ENCODE measurements around the gene MAIP1. TPM values are rescaled to one million over a fixed set of nuclear protein-coding genes. Genes with fewer than 3 reads are reported as not detected.
A peak's percentile ranks its signal among the peaks of the same experiment; 100 is the strongest.

MAIP1 gene
- total RNA-seq, 4 donors from 2014 or later, result 8.3 to 28.1 (median 14.7) TPM

- intact Hi-C loops (cut with DNase I), result no loop called here
- no peak overlapping the region for H3K27ac ChIP-seq (replicated peaks in 1 of 4)
- H3K27me3 ChIP-seq, result no peaks in the 10 kb centered on the region
- peak; percentile 37 for DNase-seq (ENCODE audit: extremely low spot score)
- no peak overlapping the region for H3K4me3 ChIP-seq
- H3K9me3 ChIP-seq, result no peaks in the 10 kb centered on the region
- H3K36me3 ChIP-seq, result no peaks in the 10 kb centered on the region
- peaks cover 0 to 10% (median 8%) of the 10 kb centered on the region in 4 donors for H3K4me1 ChIP-seq
- 98% methylated on average over 3 of the region's 3 CpGs for WGBS
- TF ChIP-seq POLR2AphosphoS5 (IDR thresholded peaks at IDR 0.05) (no peak), EP300 (IDR thresholded peaks at IDR 0.05) (no peak)
Observed at GRCh38 chr2:199992296-199992695, 36.9 kb downstream of the MAIP1 start.

GRCh38 chr2:199994371-199994770 lies 39.0 kb downstream of the MAIP1 start:
- no peaks in the 10 kb centered on the region for H3K9me3 ChIP-seq
- H3K27ac ChIP-seq (replicated peaks in 1 of 4), result no peak overlapping the region
- peak; percentile 79 for DNase-seq (ENCODE audit: extremely low spot score)
- intact Hi-C loops (cut with DNase I), result no loop called here
- H3K4me3 ChIP-seq, result no peak overlapping the region
- peaks cover 0 to 4% (median 0%) of the 10 kb centered on the region in 4 donors for H3K4me1 ChIP-seq
- H3K27me3 ChIP-seq, result no peaks in the 10 kb centered on the region
- no peak for TF ChIP-seq CTCF (IDR thresholded peaks at IDR 0.05)
- TF ChIP-seq POLR2A (IDR thresholded peaks at IDR 0.05; ENCODE audit: low read depth), result no peak
- TF ChIP-seq EP300 (IDR thresholded peaks at IDR 0.05), result no peak
- no peak for TF ChIP-seq POLR2AphosphoS5 (IDR thresholded peaks at IDR 0.05)
- H3K36me3 ChIP-seq, result no peaks in the 10 kb centered on the region
- WGBS, result 92% methylated on average over 3 of the region's 3 CpGs

- intact Hi-C loops (cut with DNase I), result no loop called here
- no peaks in the 10 kb centered on the region for H3K27me3 ChIP-seq
- H3K36me3 ChIP-seq, result no peaks in the 10 kb centered on the region
- H3K4me1 ChIP-seq, result peaks cover 0 to 4% (median 0%) of the 10 kb centered on the region in 4 donors
- TF ChIP-seq EP300 (IDR thresholded peaks at IDR 0.05), result no peak
- no peak for TF ChIP-seq CTCF (IDR thresholded peaks at IDR 0.05)
- TF ChIP-seq POLR2A (IDR thresholded peaks at IDR 0.05; ENCODE audit: low read depth), result no peak
- no peak for TF ChIP-seq POLR2AphosphoS5 (IDR thresholded peaks at IDR 0.05)
- H3K27ac ChIP-seq (replicated peaks in 1 of 4), result no peak overlapping the region
- 81% methylated on average over 2 of the region's 2 CpGs for WGBS
- H3K9me3 ChIP-seq, result no peaks in the 10 kb centered on the region
- H3K4me3 ChIP-seq, result no peak overlapping the region
- DNase-seq (ENCODE audit: extremely low spot score), result no peak
Observed at GRCh38 chr2:199994896-199995295, 39.5 kb downstream of the MAIP1 start.

GRCh38 chr2:199997296-199997695 lies 41.9 kb downstream of the MAIP1 start:
- TF ChIP-seq CTCF (IDR thresholded peaks at IDR 0.05) (no peak), POLR2AphosphoS5 (IDR thresholded peaks at IDR 0.05) (no peak), EP300 (IDR thresholded peaks at IDR 0.05) (no peak), POLR2A (IDR thresholded peaks at IDR 0.05; ENCODE audit: low read depth) (no peak)
- DNase-seq (ENCODE audit: extremely low spot score), result peak; percentile 74
- Histone ChIP-seq H3K27ac (replicated peaks in 1 of 4) (no peak overlapping the region), H3K36me3 (no peaks in the 10 kb centered on the region), H3K27me3 (no peaks in the 10 kb centered on the region), H3K9me3 (no peaks in the 10 kb centered on the region), H3K4me3 (no peak overlapping the region), H3K4me1 (peaks cover 0 to 4% (median 0%) of the 10 kb centered on the region in 4 donors)
- intact Hi-C loops (cut with DNase I), result no loop called here
- WGBS, result 96% methylated on average over 3 of the region's 3 CpGs

- WGBS, result 89% methylated on average over 4 of the region's 4 CpGs
- no peak overlapping the region for H3K27ac ChIP-seq (replicated peaks in 1 of 4)
Observed at GRCh38 chr2:199999166-199999565, 43.8 kb downstream of the MAIP1 start.

More at GRCh38 chr2:199999166-199999565, 43.8 kb downstream of the MAIP1 start:
- peak; percentile 29 for DNase-seq (ENCODE audit: extremely low spot score)
- H3K36me3 ChIP-seq, result no peaks in the 10 kb centered on the region
- intact Hi-C loops (cut with DNase I), result no loop called here
- no peaks in the 10 kb centered on the region for H3K9me3 ChIP-seq
- H3K4me3 ChIP-seq, result no peak overlapping the region
- H3K4me1 ChIP-seq, result peaks cover 0 to 4% (median 0%) of the 10 kb centered on the region in 4 donors
- no peaks in the 10 kb centered on the region for H3K27me3 ChIP-seq
- TF ChIP-seq POLR2AphosphoS5 (IDR thresholded peaks at IDR 0.05) (no peak), CTCF (IDR thresholded peaks at IDR 0.05) (no peak), EP300 (IDR thresholded peaks at IDR 0.05) (no peak), POLR2A (IDR thresholded peaks at IDR 0.05; ENCODE audit: low read depth) (no peak)

Data from esophagus muscularis mucosa (tissue), 4 donors.